Osteocyte (in vitro differentiated cells): ENCODE data around the gene CFAP58. TPM values are rescaled to one million over a fixed set of nuclear protein-coding genes. Genes with fewer than 3 reads are reported as not detected.

ENCODE experiments used
- DNase-seq: peaks from one replicate; pipeline ENCODE4 v3.0.0; 2021; ENCODE audit warnings: mixed read lengths; ENCODE audit not compliant: unreplicated experiment; ENCODE audit errors: extremely low spot score
- H3K27ac Mint-ChIP-seq: one replicate; pipeline ENCODE4 v1.8.0; 2021; ENCODE audit warnings: mild to moderate bottlenecking, mixed read lengths; ENCODE audit not compliant: unreplicated experiment
- H3K27me3 Mint-ChIP-seq: one replicate; pipeline ENCODE4 v1.8.0; 2021; ENCODE audit warnings: mixed read lengths; ENCODE audit not compliant: unreplicated experiment
- H3K36me3 Mint-ChIP-seq: one replicate; pipeline ENCODE4 v1.8.0; 2021; ENCODE audit warnings: mixed read lengths; ENCODE audit not compliant: unreplicated experiment
- H3K4me1 Mint-ChIP-seq: one replicate; pipeline ENCODE4 v1.8.0; 2021; ENCODE audit warnings: mixed read lengths; ENCODE audit not compliant: unreplicated experiment
- H3K4me3 Mint-ChIP-seq: one replicate; pipeline ENCODE4 v1.8.0; 2021; ENCODE audit warnings: mild to moderate bottlenecking, moderate library complexity, mixed read lengths; ENCODE audit not compliant: unreplicated experiment
- H3K9me3 Mint-ChIP-seq: one replicate; pipeline ENCODE4 v1.8.0; 2021; ENCODE audit warnings: mixed read lengths; ENCODE audit not compliant: unreplicated experiment
- total RNA-seq: library from RNA; stranded (reverse); gene quantifications from 2 replicates; pipeline ENCODE4 v1.2.1, GENCODE V29; 2021
- TF ChIP-seq, protein P1 (sequence below): fragments of 200-600 bp; sonication (generic); IDR thresholded peaks from 2 replicates; pipeline ENCODE4 v1.5.0; 2021; ENCODE audit warnings: antibody characterized with exemption, mild to moderate bottlenecking, moderate library complexity

Gene CFAP58
- total RNA-seq, 1 donor from 2014 or later: 0.16 TPM

DNA sequence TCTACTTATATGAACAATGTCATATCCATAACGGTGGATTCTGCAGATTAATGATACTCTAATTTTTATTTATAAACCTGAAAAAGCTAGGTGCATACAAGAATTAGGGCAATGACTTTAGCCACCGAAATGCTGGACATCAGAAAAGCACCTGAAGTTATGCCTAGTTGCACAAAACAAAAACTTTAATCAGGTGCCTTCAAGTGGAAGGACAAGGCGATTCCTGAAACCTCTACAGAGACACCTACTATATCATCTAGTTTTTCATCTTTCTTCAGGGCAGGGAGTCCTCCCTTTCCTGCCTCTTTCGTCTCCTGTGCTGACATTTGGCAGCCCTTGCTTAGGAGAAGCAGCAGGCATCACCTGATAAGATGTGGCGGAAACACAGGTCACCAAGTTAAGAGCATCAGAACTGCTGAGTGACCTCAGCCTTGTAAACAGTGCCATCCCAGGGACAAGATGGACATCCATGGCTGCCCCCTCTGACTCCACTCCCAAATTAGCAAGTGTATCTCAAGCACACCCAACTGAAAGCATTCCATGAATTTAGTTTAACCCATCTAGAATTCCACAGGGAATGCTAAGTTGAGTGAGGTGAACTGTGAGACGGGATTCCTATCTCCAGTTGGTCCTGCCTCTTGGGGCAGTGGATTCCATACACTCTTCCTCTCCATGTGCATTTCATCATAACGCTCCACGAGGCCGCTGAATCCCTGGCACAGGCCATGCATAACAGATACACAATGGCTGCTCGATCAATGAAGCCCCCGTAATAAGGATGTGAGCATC lies 21.2 kb upstream of the CFAP58 start:
- no peak overlapping the region for H3K4me3 Mint-ChIP-seq
- DNase-seq: no peak
- peak overlapping the region; percentile 95 for H3K27ac Mint-ChIP-seq

DNA sequence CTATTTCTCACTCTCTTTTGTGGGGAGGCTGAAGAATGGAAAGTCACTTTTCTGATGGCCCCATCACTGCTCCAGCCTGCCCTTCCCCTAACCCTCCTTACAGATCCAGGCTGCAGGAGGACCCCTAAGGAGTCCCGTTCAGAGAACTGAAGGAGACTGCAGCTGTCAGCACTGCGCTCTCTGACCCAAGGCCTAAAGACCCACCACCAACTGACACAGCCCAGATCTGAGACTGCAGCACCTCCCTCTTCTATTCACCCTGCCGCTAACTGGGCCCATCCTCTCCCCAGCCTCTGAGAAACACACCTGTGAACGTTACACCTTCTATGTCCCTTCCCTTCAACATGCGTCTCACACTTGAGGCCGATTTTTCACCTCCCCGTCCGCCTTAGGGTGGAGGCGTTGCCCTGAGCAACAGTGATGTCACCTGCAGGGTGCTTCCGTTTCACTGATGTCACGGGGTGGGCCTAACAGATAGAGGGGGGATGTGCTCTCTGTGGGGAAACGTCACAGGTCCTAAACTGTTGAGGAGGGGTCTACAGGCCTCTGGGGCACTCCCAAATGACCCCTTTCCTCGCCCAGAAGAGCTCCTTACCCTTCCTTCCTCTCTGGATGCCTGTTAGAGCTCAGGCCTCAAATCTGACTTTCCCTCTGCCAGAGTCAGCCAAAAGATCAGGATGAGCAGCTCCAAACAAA lies 20.5 kb upstream of the CFAP58 start:
- Mint-ChIP-seq H3K27me3 (no peaks in the 10 kb centered on the region), H3K4me1 (peaks cover 80% of the 10 kb centered on the region), H3K36me3 (no peaks in the 10 kb centered on the region), H3K9me3 (no peaks in the 10 kb centered on the region), H3K27ac (peak overlapping the region; percentile 85), H3K4me3 (no peak overlapping the region)
- TF ChIP-seq, protein P1, sequence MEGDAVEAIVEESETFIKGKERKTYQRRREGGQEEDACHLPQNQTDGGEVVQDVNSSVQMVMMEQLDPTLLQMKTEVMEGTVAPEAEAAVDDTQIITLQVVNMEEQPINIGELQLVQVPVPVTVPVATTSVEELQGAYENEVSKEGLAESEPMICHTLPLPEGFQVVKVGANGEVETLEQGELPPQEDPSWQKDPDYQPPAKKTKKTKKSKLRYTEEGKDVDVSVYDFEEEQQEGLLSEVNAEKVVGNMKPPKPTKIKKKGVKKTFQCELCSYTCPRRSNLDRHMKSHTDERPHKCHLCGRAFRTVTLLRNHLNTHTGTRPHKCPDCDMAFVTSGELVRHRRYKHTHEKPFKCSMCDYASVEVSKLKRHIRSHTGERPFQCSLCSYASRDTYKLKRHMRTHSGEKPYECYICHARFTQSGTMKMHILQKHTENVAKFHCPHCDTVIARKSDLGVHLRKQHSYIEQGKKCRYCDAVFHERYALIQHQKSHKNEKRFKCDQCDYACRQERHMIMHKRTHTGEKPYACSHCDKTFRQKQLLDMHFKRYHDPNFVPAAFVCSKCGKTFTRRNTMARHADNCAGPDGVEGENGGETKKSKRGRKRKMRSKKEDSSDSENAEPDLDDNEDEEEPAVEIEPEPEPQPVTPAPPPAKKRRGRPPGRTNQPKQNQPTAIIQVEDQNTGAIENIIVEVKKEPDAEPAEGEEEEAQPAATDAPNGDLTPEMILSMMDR: no peak
- DNase-seq: no peak

More for the DNA sequence above, 21.2 kb upstream of the CFAP58 start:
- H3K9me3 Mint-ChIP-seq: no peaks in the 10 kb centered on the region
- no peaks in the 10 kb centered on the region for H3K27me3 Mint-ChIP-seq
- no peaks in the 10 kb centered on the region for H3K36me3 Mint-ChIP-seq
- H3K4me1 Mint-ChIP-seq: peaks cover 88% of the 10 kb centered on the region
- TF ChIP-seq, protein P1: no peak

DNA sequence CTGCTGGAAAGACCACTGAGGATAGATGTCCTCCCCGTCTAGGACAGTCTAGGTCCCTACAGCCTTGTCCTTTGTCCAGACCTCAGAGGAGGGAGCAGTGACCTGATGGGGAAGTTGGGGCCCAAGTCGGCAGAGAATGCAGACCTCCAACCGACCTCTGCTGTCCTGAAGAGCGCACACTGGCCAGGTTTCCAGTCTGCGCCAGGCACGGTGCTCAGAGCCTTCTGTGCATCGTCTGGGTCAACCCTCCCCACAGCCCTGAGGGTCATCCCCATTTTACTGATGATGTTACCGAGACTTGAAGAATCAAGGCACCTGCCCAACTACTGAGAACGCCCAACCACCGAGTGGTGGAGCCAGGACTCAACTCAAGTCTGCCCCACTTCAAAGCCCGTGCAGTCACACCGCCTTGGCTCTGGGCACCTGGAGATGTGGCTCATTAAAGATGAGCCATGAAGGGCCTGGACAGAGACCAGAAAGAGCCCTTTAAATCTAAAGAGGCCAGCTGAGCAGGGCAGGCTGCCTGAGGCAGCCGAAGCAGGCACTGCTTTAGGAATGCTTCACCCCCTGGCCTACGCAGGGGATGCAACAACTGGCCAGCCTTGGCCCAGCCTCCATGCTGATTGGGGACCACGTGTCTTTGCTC lies 19.8 kb upstream of the CFAP58 start:
- H3K27me3 Mint-ChIP-seq: no peaks in the 10 kb centered on the region
- DNase-seq: peak; percentile 54
- TF ChIP-seq, protein P1: no peak
- peak overlapping the region; percentile 85 for H3K27ac Mint-ChIP-seq
- H3K4me1 Mint-ChIP-seq: peaks cover 75% of the 10 kb centered on the region
- H3K36me3 Mint-ChIP-seq: no peaks in the 10 kb centered on the region
- H3K9me3 Mint-ChIP-seq: no peaks in the 10 kb centered on the region
- no peak overlapping the region for H3K4me3 Mint-ChIP-seq

DNA sequence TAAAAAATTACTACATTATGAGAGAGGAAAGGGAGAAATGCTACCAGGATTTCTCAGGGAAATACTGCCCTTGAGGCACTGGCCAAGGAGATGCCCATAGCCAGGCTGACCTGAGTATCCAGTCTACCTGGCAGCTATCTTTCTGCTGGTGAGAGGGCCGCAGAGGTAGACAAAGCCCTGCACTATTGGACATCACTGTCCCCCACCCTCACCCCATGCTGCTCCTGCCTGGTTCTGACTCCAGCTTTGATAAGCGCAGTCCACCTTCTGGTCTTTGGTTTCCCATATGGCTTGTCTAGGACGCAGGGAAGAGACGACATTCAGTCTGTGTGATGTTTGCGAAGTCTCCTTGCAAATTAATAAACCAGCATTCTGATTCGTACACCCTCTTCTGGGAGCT lies 19.1 kb upstream of the CFAP58 start:
- Mint-ChIP-seq H3K4me3 (no peak overlapping the region), H3K9me3 (no peaks in the 10 kb centered on the region), H3K36me3 (no peaks in the 10 kb centered on the region), H3K4me1 (peaks cover 75% of the 10 kb centered on the region), H3K27me3 (no peaks in the 10 kb centered on the region), H3K27ac (no peak overlapping the region)
- TF ChIP-seq, protein P1: no peak
- DNase-seq: peak; percentile 44
